ENCODE measurements around the gene LARP1. TPM values are rescaled to one million over a fixed set of nuclear protein-coding genes. Genes with fewer than 3 reads are reported as not detected.

The LARP1 gene
- total and polyA plus RNA-seq, 2 donors (not counting 1 experiment from before 2014, with no cell fraction given): 59.6 to 150 TPM

DNA sequence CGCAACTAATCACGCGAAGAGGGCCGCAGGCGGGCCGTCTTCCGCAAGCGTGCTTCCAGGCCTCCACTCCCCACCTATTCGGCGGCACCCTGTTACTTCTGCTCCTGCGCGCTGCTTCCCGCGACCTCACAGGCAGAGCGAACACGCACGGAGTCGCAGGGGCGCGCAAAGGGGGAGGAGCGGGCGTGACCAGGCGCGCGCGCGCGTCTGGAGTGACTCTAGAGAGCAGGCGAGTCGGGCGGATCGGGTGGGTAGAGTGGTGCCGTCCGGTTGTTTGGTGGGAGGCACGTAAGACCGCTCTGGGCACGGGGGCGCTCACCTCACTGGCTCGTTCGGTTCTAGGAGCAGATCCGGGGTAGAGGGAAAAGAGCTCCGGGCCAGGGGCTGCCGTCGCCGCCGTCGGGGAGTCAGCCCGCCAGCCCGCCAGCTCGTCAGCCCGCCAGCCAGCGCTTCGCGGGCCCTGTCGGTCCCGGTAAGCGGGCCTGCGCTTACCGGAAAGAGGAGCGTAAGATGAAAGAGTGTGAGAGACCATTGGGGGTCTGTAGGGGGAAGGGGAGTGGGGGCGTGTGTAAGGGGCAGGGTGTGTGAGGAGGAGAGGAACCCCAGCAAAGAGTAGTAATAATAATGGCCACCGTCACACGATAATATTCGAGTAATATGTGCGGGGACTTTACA, 103.3 kb downstream of the LARP1 start, which contains the start of gene CNOT8:
CNOT8 (plus strand) TSS at position 331 of the 675 bp plus-strand sequence. CDS start 4,652 bp downstream, outside the sequence.
- ChIA-PET CTCF (no interaction called here), POLR2A (interaction anchor here (0.7 to 1.0 kb wide), 3 partner anchors 79 to 820 kb away, joined by 3 read pairs; partner anchors contain the start of genes FAM114A2, GEMIN5 and MFAP3)
- no peaks in the 10 kb centered on the region for H3K9me3 ChIP-seq (ENCODE audit: control extremely low read depth in 1 of 3, control insufficient read depth in 2 of 3, insufficient read depth in 1 of 3, low read length in 2 of 3)
- Mint-ChIP-seq H3K9me3 (ENCODE audit: insufficient read depth) (no peaks in the 10 kb centered on the region), H3K4me3 (peak within 1 kb of the TSS; percentile 95), H3K27me3 (no peaks in the 10 kb centered on the region), H3K4me1 (peaks cover 46% of the 10 kb centered on the region), H3K27ac (peak within 1 kb of the TSS; percentile 98)
- TF ChIP-seq, protein P1, sequence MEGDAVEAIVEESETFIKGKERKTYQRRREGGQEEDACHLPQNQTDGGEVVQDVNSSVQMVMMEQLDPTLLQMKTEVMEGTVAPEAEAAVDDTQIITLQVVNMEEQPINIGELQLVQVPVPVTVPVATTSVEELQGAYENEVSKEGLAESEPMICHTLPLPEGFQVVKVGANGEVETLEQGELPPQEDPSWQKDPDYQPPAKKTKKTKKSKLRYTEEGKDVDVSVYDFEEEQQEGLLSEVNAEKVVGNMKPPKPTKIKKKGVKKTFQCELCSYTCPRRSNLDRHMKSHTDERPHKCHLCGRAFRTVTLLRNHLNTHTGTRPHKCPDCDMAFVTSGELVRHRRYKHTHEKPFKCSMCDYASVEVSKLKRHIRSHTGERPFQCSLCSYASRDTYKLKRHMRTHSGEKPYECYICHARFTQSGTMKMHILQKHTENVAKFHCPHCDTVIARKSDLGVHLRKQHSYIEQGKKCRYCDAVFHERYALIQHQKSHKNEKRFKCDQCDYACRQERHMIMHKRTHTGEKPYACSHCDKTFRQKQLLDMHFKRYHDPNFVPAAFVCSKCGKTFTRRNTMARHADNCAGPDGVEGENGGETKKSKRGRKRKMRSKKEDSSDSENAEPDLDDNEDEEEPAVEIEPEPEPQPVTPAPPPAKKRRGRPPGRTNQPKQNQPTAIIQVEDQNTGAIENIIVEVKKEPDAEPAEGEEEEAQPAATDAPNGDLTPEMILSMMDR (IDR thresholded peaks at IDR 0.05): no peak
- no peak for TF ChIP-seq EZH2 (IDR thresholded peaks at IDR 0.05; ENCODE audit: borderline replicate concordance, insufficient read depth, low read depth, low read length, poor library complexity, severe bottlenecking)
- H2AFZ ChIP-seq (ENCODE audit: insufficient read depth, low read depth, low read length, poor library complexity, severe bottlenecking): peak within 1 kb of the TSS; percentile 89
- DNase-seq (peak; percentile 99), ATAC-seq (ENCODE audit: low read depth) (peak; percentile 76)
- intact Hi-C loops (cut with micrococcal nuclease): loop anchor here (1.0 to 2.0 kb wide), 4 partner anchors 80 to 413 kb away; partner anchors contain the start of genes GEMIN5 and SAP30L
- under 1% methylated on average over 60 of the region's 65 CpGs for WGBS (ENCODE audit: insufficient coverage)
- H3K27ac ChIP-seq (ENCODE audit: low read length in 2 of 2): peak within 1 kb of the TSS; percentile 98 to 99
- peaks cover 53% of the 10 kb centered on the region for H3K79me2 ChIP-seq (ENCODE audit: control insufficient read depth, insufficient read depth, low read length)
- H3K36me3 ChIP-seq (replicated peaks in 1 of 2; ENCODE audit: control extremely low read depth in 1 of 2, control insufficient read depth in 1 of 2, extremely low read depth in 1 of 2, insufficient read depth in 2 of 2, low read length in 1 of 2): peaks cover 0 to 4% of the 10 kb centered on the region in 2 experiments
- peak within 1 kb of the TSS; percentile 93 for H3K9ac ChIP-seq (ENCODE audit: low read length)
- H3K4me3 ChIP-seq (ENCODE audit: control extremely low read depth in 1 of 5, extremely low read depth in 1 of 5, insufficient read depth in 1 of 5, low read depth in 2 of 5, low read length in 4 of 5): peak within 1 kb of the TSS; percentile 79 to 100 (median 85)
- peaks cover 41 to 44% of the 10 kb centered on the region in 2 donors for H3K4me1 ChIP-seq (ENCODE audit: control insufficient read depth in 2 of 2, insufficient read depth in 2 of 2, low read length in 2 of 2)
- H4K20me1 ChIP-seq (ENCODE audit: control insufficient read depth, insufficient read depth, low read length, poor library complexity, severe bottlenecking): peaks cover 23% of the 10 kb centered on the region
- H3K4me2 ChIP-seq (replicated peaks; ENCODE audit: low read depth, low read length, poor library complexity, severe bottlenecking): peak within 1 kb of the TSS; percentile 85
- H3K27me3 ChIP-seq (replicated peaks in 1 of 4; ENCODE audit: control extremely low read depth in 1 of 4, control insufficient read depth in 3 of 4, insufficient read depth in 4 of 4, low read length in 3 of 4): no peaks in the 10 kb centered on the region
